Kidney epithelial cell (primary cell): Measurements from ENCODE around the gene UBE2Q2. TPM values are rescaled to one million over a fixed set of nuclear protein-coding genes. Genes with fewer than 3 reads are reported as not detected.

Source experiments
- DNase-seq: peaks from one replicate; pipeline ENCODE4 v3.0.0-alpha.2; 2010; ENCODE audit warnings: low read depth
- H3K27me3 ChIP-seq: 2 replicates; pipeline ENCODE4 v1.6.0; 2011; ENCODE audit warnings: low read length; ENCODE audit not compliant: control insufficient read depth, insufficient read depth
- H3K36me3 ChIP-seq: 2 replicates; pipeline ENCODE4 v1.5.1; 2011; ENCODE audit warnings: low read length; ENCODE audit not compliant: control insufficient read depth, insufficient read depth
- H3K4me3 ChIP-seq: 2 replicates; pipeline ENCODE4 v1.5.1; 2011; ENCODE audit warnings: low read depth, mild to moderate bottlenecking, control low read depth, low read length
- CTCF ChIP-seq: IDR thresholded peaks from 2 replicates; pipeline ENCODE4 v1.5.1; 2011; ENCODE audit warnings: mild to moderate bottlenecking, moderate library complexity, low read length, control low read depth, inconsistent platforms; ENCODE audit not compliant: insufficient read depth, poor library complexity, severe bottlenecking
- total RNA-seq: library from RNA; depleted of rRNA; stranded (reverse); fragments of >200 nt; gene quantifications from 2 replicates; pipeline ENCODE4 v1.2.3, GENCODE V29; 2015

Gene UBE2Q2
- total RNA-seq, 1 donor from 2014 or later = 39.3 TPM

GRCh38 chr15:75927601-75928000, 84.4 kb downstream of the UBE2Q2 start:
- Histone ChIP-seq H3K4me3 (no peak overlapping the region), H3K36me3 (no peaks in the 10 kb centered on the region), H3K27me3 (no peaks in the 10 kb centered on the region)
- TF ChIP-seq CTCF = no peak
- no peak for DNase-seq

- H3K36me3 ChIP-seq = no peaks in the 10 kb centered on the region
- peak; percentile 63 for TF ChIP-seq CTCF
- H3K27me3 ChIP-seq = no peaks in the 10 kb centered on the region
- no peak for DNase-seq
- H3K4me3 ChIP-seq = no peak overlapping the region
Observed at GRCh38 chr15:75928680-75929608, 85.7 kb downstream of the UBE2Q2 start.

- H3K27me3 ChIP-seq = no peaks in the 10 kb centered on the region
- DNase-seq = no peak
- H3K4me3 ChIP-seq = no peak overlapping the region
- no peak for TF ChIP-seq CTCF
- no peaks in the 10 kb centered on the region for H3K36me3 ChIP-seq
Observed at GRCh38 chr15:75929799-75930565, 86.7 kb downstream of the UBE2Q2 start.

- no peak for DNase-seq
- no peak for TF ChIP-seq CTCF
- no peaks in the 10 kb centered on the region for H3K27me3 ChIP-seq
- no peaks in the 10 kb centered on the region for H3K36me3 ChIP-seq
- H3K4me3 ChIP-seq = no peak overlapping the region
Observed at GRCh38 chr15:75930866-75931265, 87.6 kb downstream of the UBE2Q2 start.

GRCh38 chr15:75942464-75942863, 99.2 kb downstream of the UBE2Q2 start:
- no peaks in the 10 kb centered on the region for H3K27me3 ChIP-seq
- DNase-seq = no peak
- H3K36me3 ChIP-seq = no peaks in the 10 kb centered on the region
- no peak for TF ChIP-seq CTCF
- H3K4me3 ChIP-seq = no peak overlapping the region
